GM18520 (cell line): ENCODE data around the gene NOTO.

Source experiments
- ATAC-seq: cut with Tn5 transposase; IDR thresholded peaks from one replicate; pipeline ENCODE4 v1.9.1; 2021; ENCODE audit not compliant: unreplicated experiment

NOTO gene

GRCh38 chr2:73255907-73256617 is 53.7 kb downstream of the NOTO start:
- no peak for ATAC-seq

- no peak for ATAC-seq
These were observed 54.2 kb downstream of the NOTO start for GRCh38 chr2:73256618-73256922.

- ATAC-seq: no peak
These were observed 54.6 kb downstream of the NOTO start for GRCh38 chr2:73257021-73257420.

GRCh38 chr2:73257425-73258125 is 55.2 kb downstream of the NOTO start:
- no peak for ATAC-seq

- ATAC-seq: no peak
These were observed 56.0 kb downstream of the NOTO start for GRCh38 chr2:73258186-73258912.

- no peak for ATAC-seq
These were observed 56.5 kb downstream of the NOTO start for GRCh38 chr2:73258913-73259215.

- no peak for ATAC-seq
These were observed 56.9 kb downstream of the NOTO start for GRCh38 chr2:73259276-73259675.

- no peak for ATAC-seq
These were observed 57.4 kb downstream of the NOTO start for GRCh38 chr2:73259704-73260337.

GRCh38 chr2:73260338-73260984 is 58.1 kb downstream of the NOTO start:
- no peak for ATAC-seq
